Prostate gland (tissue), 2 donors: ENCODE results near the gene CORO1C. TPM values are rescaled to one million over a fixed set of nuclear protein-coding genes. Genes with fewer than 3 reads are reported as not detected.
"Not testable (repeated sequence)": the region's sequence is repeated elsewhere in the genome, so short reads cannot be mapped to it uniquely, and the experiment has no call there.

Source experiments
- DNase-seq: peaks from one replicate; pipeline ENCODE4 v3.0.0-alpha.2; 2019; ENCODE audit warnings: low spot score
- H3K27ac ChIP-seq, 2 donors: fragments of 200-600 bp; sonication (generic); 2 replicates each; pipeline ENCODE4 v1.5.1; 2017 to 2019
- H3K27me3 ChIP-seq: fragments of 200-600 bp; sonication (generic); replicated peaks from 2 replicates; pipeline ENCODE4 v1.5.1; 2019; ENCODE audit not compliant: insufficient read depth
- H3K36me3 ChIP-seq, 2 donors: fragments of 200-600 bp; sonication (generic); 1 replicate in 1 of 2; 2 replicates in 1 of 2; pipeline versions ENCODE4 v1.5.1 to v1.8.1; 2017 to 2019
- H3K4me1 ChIP-seq: fragments of 200-600 bp; sonication (generic); replicated peaks from 2 replicates; pipeline ENCODE4 v1.5.1; 2019
- H3K4me3 ChIP-seq, 2 donors: fragments of 200-600 bp; sonication (generic); 2 replicates each; pipeline ENCODE4 v1.5.1; 2017 to 2019
- H3K9me3 ChIP-seq: fragments of 200-600 bp; sonication (generic); 2 replicates; pipeline ENCODE4 v1.5.1; 2017
- CTCF ChIP-seq, 4 experiments: fragments of 200-600 bp in 2 of 4; fragments of 450-650 bp in 2 of 4; sonication (generic) in 2 of 4; IDR thresholded peaks; 1 replicate in 3 of 4; 2 replicates in 1 of 4; pipeline ENCODE4 v1.5.1; 2016 to 2019; ENCODE audit warnings: antibody characterized with exemption in 4 of 4, mild to moderate bottlenecking in 2 of 4, moderate library complexity in 2 of 4
- POLR2A ChIP-seq: fragments of 450-650 bp; IDR thresholded peaks from one replicate; pipeline ENCODE4 v1.6.1; 2016; ENCODE audit warnings: antibody characterized with exemption, mild to moderate bottlenecking
- POLR2AphosphoS5 ChIP-seq: sonication (generic); formaldehyde crosslinking; IDR thresholded peaks from one replicate; pipeline ENCODE4 v1.6.1; 2017; ENCODE audit warnings: antibody characterized with exemption
- WGBS: methylation state at CpG from one replicate; pipeline ENCODE4 v1.1.5; 2018; 5-methylcytosine and 5-hydroxymethylcytosine counted together
- intact Hi-C: fragments of 100-400 bp; cut with DNase I; formaldehyde crosslinking; loops from one replicate; pipeline ENCODE4 v1.14.2; 2022
- total RNA-seq, 2 donors: library from RNA; depleted of rRNA; stranded (reverse); fragments of >200 nt; gene quantifications; one replicate each; pipeline ENCODE4 v1.1.0, GENCODE V29; 2016

The CORO1C gene
- total RNA-seq, 2 donors from 2014 or later = 34.9 to 105 TPM

GRCh38 chr12:108622421-108622820 lies 108.9 kb downstream of the CORO1C start:
- Histone ChIP-seq H3K27ac (no peak overlapping the region), H3K9me3 (no peaks in the 10 kb centered on the region), H3K4me1 (peaks cover 3% of the 10 kb centered on the region), H3K27me3 (no peaks in the 10 kb centered on the region), H3K36me3 (no peaks in the 10 kb centered on the region), H3K4me3 (no peak overlapping the region)
- TF ChIP-seq POLR2AphosphoS5 = no peak
- TF ChIP-seq CTCF (IDR thresholded peaks at IDR 0.05) = no peak
- no peak for TF ChIP-seq POLR2A
- DNase-seq = no peak
- intact Hi-C loops = no loop called here
- WGBS = 56% methylated on average over 4 of the region's 4 CpGs

GRCh38 chr12:108621161-108621560 lies 110.2 kb downstream of the CORO1C start:
- Histone ChIP-seq H3K27ac (no peak overlapping the region), H3K4me1 (peaks cover 3% of the 10 kb centered on the region), H3K4me3 (no peak overlapping the region), H3K36me3 (no peaks in the 10 kb centered on the region), H3K27me3 (no peaks in the 10 kb centered on the region), H3K9me3 (no peaks in the 10 kb centered on the region)
- TF ChIP-seq POLR2AphosphoS5 = no peak
- TF ChIP-seq CTCF (IDR thresholded peaks at IDR 0.05) = no peak
- WGBS = 77% methylated on average over 3 of the region's 3 CpGs
- no peak for DNase-seq
- intact Hi-C loops = no loop called here

GRCh38 chr12:108620236-108620879 lies 111.0 kb downstream of the CORO1C start:
- no peaks in the 10 kb centered on the region for H3K27me3 ChIP-seq
- WGBS = 91% methylated on average over 10 of the region's 10 CpGs
- DNase-seq = no peak
- no peaks in the 10 kb centered on the region for H3K9me3 ChIP-seq
- no peaks in the 10 kb centered on the region for H3K4me1 ChIP-seq
- TF ChIP-seq POLR2AphosphoS5 (no peak), CTCF (IDR thresholded peaks at IDR 0.05) (no peak), POLR2A (no peak)
- H3K4me3 ChIP-seq = no peak overlapping the region
- no peak overlapping the region for H3K27ac ChIP-seq
- intact Hi-C loops = no loop called here
- H3K36me3 ChIP-seq = no peaks in the 10 kb centered on the region

DNA sequence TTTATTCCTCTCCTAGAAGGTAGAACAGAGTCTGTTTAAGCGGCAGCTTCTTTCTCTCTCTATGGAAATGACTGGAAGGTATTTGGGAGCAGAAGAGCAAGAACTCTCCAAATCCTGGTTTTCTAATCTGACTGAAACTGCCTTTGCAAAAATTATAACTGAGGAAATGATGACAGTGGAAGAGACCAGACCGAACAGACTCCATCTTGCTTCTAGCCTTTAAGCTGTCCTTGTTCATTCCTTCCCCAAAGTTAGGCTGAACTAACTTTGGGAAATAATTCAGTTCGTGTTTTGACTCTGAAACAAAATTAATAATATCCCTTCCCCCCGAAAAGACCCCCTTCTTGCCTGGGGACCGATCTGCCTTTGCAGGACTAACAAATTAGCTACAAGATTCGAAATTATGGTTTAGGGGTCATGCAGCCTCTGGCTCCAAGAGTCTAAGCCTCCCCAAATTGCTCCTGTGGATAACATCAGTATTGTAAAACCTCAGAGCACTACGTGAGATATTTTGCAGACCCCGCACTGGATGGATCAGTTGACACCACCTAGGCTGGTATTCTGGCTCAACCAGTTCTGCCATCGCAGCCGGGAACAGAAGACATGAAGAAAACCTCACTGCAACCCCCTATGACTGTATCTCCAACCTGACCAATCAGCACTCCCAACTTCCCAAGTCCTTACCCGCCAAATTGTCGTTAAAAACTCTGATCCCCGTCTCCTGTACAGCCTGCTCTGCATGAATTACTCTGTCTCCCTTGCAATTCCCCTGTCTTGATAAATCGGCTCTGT lies 111.8 kb downstream of the CORO1C start:
- Histone ChIP-seq H3K36me3 (no peaks in the 10 kb centered on the region), H3K9me3 (no peaks in the 10 kb centered on the region), H3K27ac (no peak overlapping the region), H3K4me1 (no peaks in the 10 kb centered on the region), H3K4me3 (no peak overlapping the region), H3K27me3 (no peaks in the 10 kb centered on the region)
- intact Hi-C loops = loop anchor here (2.0 kb wide), 1 partner anchor 55 kb away; no protein-coding TSS in a partner anchor
- 46% methylated on average over 14 of the region's 14 CpGs for WGBS
- no peak for TF ChIP-seq CTCF (IDR thresholded peaks at IDR 0.05)
- TF ChIP-seq POLR2AphosphoS5 = no peak
- no peak for TF ChIP-seq POLR2A
- DNase-seq = no peak

GRCh38 chr12:108618953-108619274 lies 112.4 kb downstream of the CORO1C start:
- intact Hi-C loops = loop anchor here (2.0 kb wide), 1 partner anchor 54 kb away; no protein-coding TSS in a partner anchor
- not testable (repeated sequence) for H3K27ac ChIP-seq, H3K9me3 ChIP-seq, DNase-seq, H3K36me3 ChIP-seq, H3K27me3 ChIP-seq, H3K4me3 ChIP-seq, H3K4me1 ChIP-seq
- WGBS = 83% methylated on average over 4 of the region's 4 CpGs
